Smooth muscle cell (in vitro differentiated cells): ENCODE measurements around the gene AGER. TPM values are rescaled to one million over a fixed set of nuclear protein-coding genes. Genes with fewer than 3 reads are reported as not detected.

ENCODE experiments used
- DNase-seq: peaks from one replicate; lab custom pipeline; 2025; ENCODE audit not compliant: unreplicated experiment; lab: John Stamatoyannopoulos, UW
- H2AFZ ChIP-seq: fragments of 200-600 bp; sonication (generic); 2 replicates; pipeline ENCODE4 v1.6.0; 2016; ENCODE audit warnings: antibody characterized with exemption, low read depth, mild to moderate bottlenecking
- H3F3A ChIP-seq: fragments of 200-600 bp; sonication (generic); 2 replicates; pipeline ENCODE4 v1.6.0; 2017; ENCODE audit warnings: antibody characterized with exemption, low read depth
- H3K27ac ChIP-seq: fragments of 200-600 bp; sonication (generic); 2 replicates; pipeline ENCODE4 v1.5.1; 2016; ENCODE audit warnings: low read depth, mild to moderate bottlenecking
- H3K27me3 ChIP-seq: fragments of 200-600 bp; sonication (generic); 2 replicates; pipeline ENCODE4 v1.6.1; 2016; ENCODE audit warnings: low read depth, mild to moderate bottlenecking
- H3K36me3 ChIP-seq: fragments of 200-600 bp; sonication (generic); 2 replicates; pipeline ENCODE4 v1.5.1; 2016; ENCODE audit warnings: low read depth
- H3K4me1 ChIP-seq: fragments of 200-600 bp; sonication (generic); 2 replicates; pipeline ENCODE4 v1.5.1; 2016; ENCODE audit warnings: low read depth
- H3K4me2 ChIP-seq: fragments of 200-600 bp; sonication (generic); 2 replicates; pipeline ENCODE4 v1.6.0; 2016; ENCODE audit warnings: mild to moderate bottlenecking
- H3K4me3 ChIP-seq: fragments of 200-600 bp; sonication (generic); 2 replicates; pipeline ENCODE4 v1.5.1; 2016; ENCODE audit warnings: mild to moderate bottlenecking
- H3K79me2 ChIP-seq: fragments of 200-600 bp; sonication (generic); 2 replicates; pipeline ENCODE4 v1.6.0; 2016; ENCODE audit warnings: low read depth, mild to moderate bottlenecking
- H3K9ac ChIP-seq: fragments of 200-600 bp; sonication (generic); 2 replicates; pipeline ENCODE4 v1.6.0; 2016; ENCODE audit warnings: low read depth
- H3K9me3 ChIP-seq: fragments of 200-600 bp; sonication (generic); replicated peaks from 2 replicates; pipeline ENCODE4 v1.5.1; 2016; ENCODE audit warnings: low read depth
- H4K20me1 ChIP-seq: fragments of 200-600 bp; sonication (generic); 2 replicates; pipeline ENCODE4 v1.6.0; 2016; ENCODE audit warnings: low read depth
- WGBS: methylation state at CpG from one replicate; pipeline ENCODE4 v1.1.7; 2016; ENCODE audit warnings: low lambda C conversion rate; 5-methylcytosine and 5-hydroxymethylcytosine counted together
- polyA plus RNA-seq: library from polyadenylated mRNA; unstranded; fragments of >200 nt; fragmentation: Nextera tagmentation; extraction: Ambion mirVana; gene quantifications from 2 replicates; pipeline ENCODE4 v1.2.1, GENCODE V29; 2016
- total RNA-seq: library from RNA; depleted of rRNA; stranded (reverse); fragments of >200 nt; gene quantifications from 2 replicates; pipeline ENCODE4 v1.2.3, GENCODE V29; 2014
- TF ChIP-seq, protein P1 (sequence below): fragments of 200-600 bp; sonication (generic); IDR thresholded peaks from 2 replicates; pipeline ENCODE4 v1.5.1; 2017; ENCODE audit warnings: borderline replicate concordance, mild to moderate bottlenecking, antibody characterized with exemption; ENCODE audit not compliant: insufficient read depth, poor library complexity, severe bottlenecking

The AGER gene
- total and polyA plus RNA-seq, 2 experiments from 2014 or later: 2.5 to 2.6 TPM

DNA sequence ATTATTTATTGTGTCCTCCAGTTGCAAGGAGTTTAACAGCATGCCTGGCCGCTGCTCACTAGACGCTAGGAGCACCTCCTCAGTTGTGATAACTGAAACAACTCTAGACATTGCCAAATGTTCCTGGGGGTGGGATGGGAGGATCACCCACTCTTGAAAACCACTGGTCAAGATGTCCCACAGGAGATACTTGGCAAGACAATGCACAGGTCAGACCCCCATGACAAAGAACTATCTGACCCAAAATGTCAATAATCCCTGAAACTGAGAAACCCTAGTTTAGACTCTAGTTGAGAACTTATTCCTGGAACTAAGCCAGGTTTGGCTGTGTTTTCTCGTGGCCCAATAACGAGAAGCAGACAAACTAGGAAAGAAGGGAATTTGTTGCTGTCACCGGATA, 44.5 kb downstream of the AGER start:
- no peak overlapping the region for H3K9ac ChIP-seq
- H3K79me2 ChIP-seq: no peaks in the 10 kb centered on the region
- no peak for DNase-seq
- TF ChIP-seq, protein P1, sequence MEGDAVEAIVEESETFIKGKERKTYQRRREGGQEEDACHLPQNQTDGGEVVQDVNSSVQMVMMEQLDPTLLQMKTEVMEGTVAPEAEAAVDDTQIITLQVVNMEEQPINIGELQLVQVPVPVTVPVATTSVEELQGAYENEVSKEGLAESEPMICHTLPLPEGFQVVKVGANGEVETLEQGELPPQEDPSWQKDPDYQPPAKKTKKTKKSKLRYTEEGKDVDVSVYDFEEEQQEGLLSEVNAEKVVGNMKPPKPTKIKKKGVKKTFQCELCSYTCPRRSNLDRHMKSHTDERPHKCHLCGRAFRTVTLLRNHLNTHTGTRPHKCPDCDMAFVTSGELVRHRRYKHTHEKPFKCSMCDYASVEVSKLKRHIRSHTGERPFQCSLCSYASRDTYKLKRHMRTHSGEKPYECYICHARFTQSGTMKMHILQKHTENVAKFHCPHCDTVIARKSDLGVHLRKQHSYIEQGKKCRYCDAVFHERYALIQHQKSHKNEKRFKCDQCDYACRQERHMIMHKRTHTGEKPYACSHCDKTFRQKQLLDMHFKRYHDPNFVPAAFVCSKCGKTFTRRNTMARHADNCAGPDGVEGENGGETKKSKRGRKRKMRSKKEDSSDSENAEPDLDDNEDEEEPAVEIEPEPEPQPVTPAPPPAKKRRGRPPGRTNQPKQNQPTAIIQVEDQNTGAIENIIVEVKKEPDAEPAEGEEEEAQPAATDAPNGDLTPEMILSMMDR: no peak
- no peaks in the 10 kb centered on the region for H3K27me3 ChIP-seq
- 59% methylated on average over 5 of the region's 5 CpGs for WGBS
- H3K4me3 ChIP-seq: no peak overlapping the region
- H3K36me3 ChIP-seq: no peaks in the 10 kb centered on the region
- no peaks in the 10 kb centered on the region for H3K4me1 ChIP-seq
- no peak overlapping the region for H3K27ac ChIP-seq
- no peaks in the 10 kb centered on the region for H3K9me3 ChIP-seq
- no peak overlapping the region for H3K4me2 ChIP-seq
- no peaks in the 10 kb centered on the region for H4K20me1 ChIP-seq
- no peak overlapping the region for H2AFZ ChIP-seq
- H3F3A ChIP-seq: no peaks in the 10 kb centered on the region

DNA sequence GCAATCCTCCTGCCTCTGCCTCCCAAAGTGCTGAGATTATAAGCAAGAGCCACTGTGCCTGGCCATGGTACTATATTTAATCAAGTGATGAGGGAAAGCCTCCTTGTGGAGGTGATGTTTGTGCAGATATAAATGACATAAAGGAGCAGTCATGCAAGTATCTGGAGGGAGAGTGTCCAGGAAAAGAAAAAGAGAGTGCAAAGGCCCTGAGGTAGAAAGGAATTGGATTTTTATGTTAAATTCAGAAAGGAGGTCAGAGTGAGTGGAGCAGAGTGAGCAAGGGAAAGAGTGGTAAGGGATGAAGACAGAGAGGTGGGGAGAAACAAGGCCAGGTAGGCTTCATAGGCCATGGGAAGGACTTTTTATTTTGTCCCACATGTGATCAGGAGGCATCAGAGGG, 46.6 kb downstream of the AGER start:
- TF ChIP-seq, protein P1: no peak
- no peaks in the 10 kb centered on the region for H3K9me3 ChIP-seq

DNA sequence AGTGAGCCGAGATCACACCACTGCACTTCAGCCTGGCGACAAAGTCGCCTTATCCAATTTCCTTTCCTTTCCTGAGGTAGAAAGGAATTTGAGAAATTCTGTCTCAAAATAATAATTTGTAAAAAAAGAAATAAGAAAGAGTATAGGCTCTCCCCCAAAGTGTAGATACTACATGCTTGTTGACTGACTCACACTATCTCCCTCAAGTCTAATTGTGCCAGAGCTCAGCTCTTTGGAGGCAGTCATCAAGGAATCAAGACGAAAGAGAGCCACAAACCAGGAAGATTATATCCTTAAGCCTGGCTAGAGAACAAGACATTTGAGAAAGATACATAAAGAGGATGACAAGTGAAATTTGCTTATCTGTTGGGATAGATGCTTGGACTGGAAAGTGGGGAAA, 50.3 kb downstream of the AGER start:
- Histone ChIP-seq H3K36me3 (no peaks in the 10 kb centered on the region), H3K4me2 (no peak overlapping the region), H3K79me2 (peaks cover 8% of the 10 kb centered on the region), H3F3A (peaks cover 4% of the 10 kb centered on the region), H3K9ac (no peak overlapping the region), H3K4me3 (no peak overlapping the region), H3K4me1 (peaks cover 8% of the 10 kb centered on the region), H2AFZ (no peak overlapping the region), H4K20me1 (no peaks in the 10 kb centered on the region), H3K9me3 (no peaks in the 10 kb centered on the region), H3K27me3 (no peaks in the 10 kb centered on the region), H3K27ac (no peak overlapping the region)
- TF ChIP-seq, protein P1: no peak
- no peak for DNase-seq
- WGBS: 59% methylated on average over 4 of the region's 4 CpGs

More for the DNA sequence above, 46.6 kb downstream of the AGER start:
- no peaks in the 10 kb centered on the region for H4K20me1 ChIP-seq
- H3K4me1 ChIP-seq: no peaks in the 10 kb centered on the region
- no peak overlapping the region for H3K9ac ChIP-seq
- H3K36me3 ChIP-seq: no peaks in the 10 kb centered on the region
- no peak overlapping the region for H3K4me3 ChIP-seq
- no peaks in the 10 kb centered on the region for H3K79me2 ChIP-seq
- H3F3A ChIP-seq: no peaks in the 10 kb centered on the region
- H3K4me2 ChIP-seq: no peak overlapping the region
- DNase-seq: no peak
- H3K27me3 ChIP-seq: no peaks in the 10 kb centered on the region
- H3K27ac ChIP-seq: no peak overlapping the region
- H2AFZ ChIP-seq: no peak overlapping the region

GRCh38 chr6:32132110-32132509, 51.9 kb downstream of the AGER start:
- DNase-seq: no peak
- H3K9me3 ChIP-seq: no peaks in the 10 kb centered on the region
- H3K4me3 ChIP-seq: no peak overlapping the region
- H3K27me3 ChIP-seq: no peaks in the 10 kb centered on the region
- no peak overlapping the region for H3K9ac ChIP-seq
- peaks cover 4% of the 10 kb centered on the region for H3F3A ChIP-seq
- H3K4me2 ChIP-seq: no peak overlapping the region
- TF ChIP-seq, protein P1: no peak
- H3K79me2 ChIP-seq: peaks cover 12% of the 10 kb centered on the region
- H3K27ac ChIP-seq: peak overlapping the region; percentile 11
- peaks cover 15% of the 10 kb centered on the region for H3K4me1 ChIP-seq
- H4K20me1 ChIP-seq: no peaks in the 10 kb centered on the region
- H3K36me3 ChIP-seq: no peaks in the 10 kb centered on the region
- no peak overlapping the region for H2AFZ ChIP-seq
